ENCODE measurements around the gene CLSTN2. TPM values are rescaled to one million over a fixed set of nuclear protein-coding genes. Genes with fewer than 3 reads are reported as not detected.

CLSTN2 gene
- total and polyA plus RNA-seq, 2 of the 8 experiments (the other 6 are each of a cell fraction or from before 2014, with no cell fraction given): 0.39 to 0.52 TPM

- Histone ChIP-seq H2AFZ (ENCODE audit: low read length) (no peak overlapping the region), H2BK120ac (replicated peaks; ENCODE audit: low read depth, low read length) (no peak overlapping the region), H3K4me1 (replicated peaks in 1 of 4; ENCODE audit: control insufficient read depth in 3 of 4, insufficient read depth in 4 of 4, low read length in 3 of 4) (peaks cover 0 to 6% (median 4%) of the 10 kb centered on the region in 4 experiments; a peak in 2 of 7 replicates), H3K4me3 (ENCODE audit: extremely low read depth in 1 of 4, insufficient read depth in 2 of 4, low read depth in 3 of 4, low read length in 4 of 4) (no peak overlapping the region), H4K5ac (ENCODE audit: insufficient read length, low read depth, low read length) (no peak overlapping the region), H2AK5ac (ENCODE audit: low read depth, low read length) (no peak overlapping the region), H3K79me2 (ENCODE audit: control insufficient read depth in 1 of 2, insufficient read depth in 2 of 2, low read length in 2 of 2) (no peaks in the 10 kb centered on the region), H3K4me2 (ENCODE audit: insufficient read depth in 1 of 2, low read depth in 2 of 2, low read length in 2 of 2) (no peak overlapping the region), H3K27me3 (replicated peaks in 1 of 4; ENCODE audit: control insufficient read depth in 3 of 4, extremely low read depth in 1 of 4, insufficient read depth in 3 of 4, low read length in 3 of 4) (no peaks in the 10 kb centered on the region), H3K56ac (replicated peaks; ENCODE audit: insufficient read length, low read depth, low read length) (no peak overlapping the region), H3K9ac (replicated peaks in 1 of 4; ENCODE audit: extremely low read depth in 1 of 4, low read depth in 3 of 4, low read length in 3 of 4) (no peak overlapping the region), H3K4ac (replicated peaks; ENCODE audit: insufficient read length, low read depth, low read length) (no peak overlapping the region), H3K36me3 (ENCODE audit: control insufficient read depth in 2 of 4, insufficient read depth in 4 of 4, low read length in 3 of 4) (no peaks in the 10 kb centered on the region), H3K9me3 (ENCODE audit: insufficient read depth in 2 of 2, low read depth in 1 of 2, low read length in 1 of 2) (no peaks in the 10 kb centered on the region), H4K91ac (replicated peaks; ENCODE audit: insufficient read length, low read length) (no peak overlapping the region), H3K23ac (ENCODE audit: insufficient read length) (no peak overlapping the region), H3K18ac (ENCODE audit: extremely low read depth, low read length) (no peak overlapping the region), H2BK12ac (ENCODE audit: low read depth, low read length) (no peak overlapping the region), H3K79me1 (ENCODE audit: low read depth, low read length) (no peaks in the 10 kb centered on the region), H4K20me1 (replicated peaks in 1 of 2; ENCODE audit: control insufficient read depth in 1 of 2, insufficient read depth in 2 of 2, low read length in 2 of 2) (no peaks in the 10 kb centered on the region), H2BK15ac (ENCODE audit: low read length) (no peak overlapping the region), H4K8ac (ENCODE audit: extremely low read depth, insufficient read depth, low read length) (no peak overlapping the region), H3K23me2 (ENCODE audit: low read depth, low read length) (no peaks in the 10 kb centered on the region), H2BK20ac (ENCODE audit: low read length) (no peak overlapping the region), H3K14ac (ENCODE audit: insufficient read length) (no peak overlapping the region), H3K27ac (ENCODE audit: low read depth, low read length) (no peak overlapping the region), H2BK5ac (ENCODE audit: low read depth, low read length) (no peak overlapping the region)
- 72% methylated on average over 2 of the region's 2 CpGs; no CpG with 5 or more reads in 1 of the 2 experiments for WGBS, 2 experiments (ENCODE audit: extremely low coverage in 1 of 2, insufficient coverage in 1 of 2, insufficient read length in 1 of 2, insufficient replicate concordance in 2 of 2, low coverage in 1 of 2, low lambda C conversion rate in 2 of 2, missing lambda C conversion rate in 1 of 2)
- ChIA-PET CTCF (ENCODE audit: partially characterized antibody) (no interaction called here), POLR2A (ENCODE audit: partially characterized antibody) (no interaction called here)
- DNase-seq (ENCODE audit: low read depth in 1 of 2, low spot score in 2 of 2) (no peak), FAIRE-seq (no peak)
- TF ChIP-seq EZH2 (IDR thresholded peaks at IDR 0.05; ENCODE audit: low read depth, low read length, severe bottlenecking): no peak
- no peak for TF ChIP-seq GABPA (IDR thresholded peaks at IDR 0.05; ENCODE audit: borderline replicate concordance, insufficient read depth, low read length)
Measured at GRCh38 chr3:140319739-140320138, 384.8 kb downstream of the CLSTN2 start.

Measured in H1 (cell line).